ENCODE data around the gene DGCR2. TPM values are rescaled to one million over a fixed set of nuclear protein-coding genes. Genes with fewer than 3 reads are reported as not detected.
"Not testable (repeated sequence)": the region's sequence is repeated elsewhere in the genome, so short reads cannot be mapped to it uniquely, and the experiment has no call there.

DGCR2 gene
- total and polyA plus RNA-seq, 2 donors (not counting 1 experiment from before 2014, with no cell fraction given) = 34.3 to 39.5 TPM

GRCh38 chr22:19086417-19086816 lies 35.8 kb downstream of the DGCR2 start:
- TF ChIP-seq CTCF (conservative IDR thresholded peaks at IDR 0.05 in 1 of 2, IDR thresholded peaks at IDR 0.05 in 1 of 2; ENCODE audit: low read depth in 1 of 2, low read length in 2 of 2) = no peak
- TF ChIP-seq EZH2 (IDR thresholded peaks at IDR 0.05; ENCODE audit: low read length, missing control alignments) = no peak

GRCh38 chr22:19085233-19085718 lies 36.9 kb downstream of the DGCR2 start:
- H3K79me2 ChIP-seq (ENCODE audit: control insufficient read depth, insufficient read depth, low read length) = peaks cover 1% of the 10 kb centered on the region
- TF ChIP-seq CTCF (conservative IDR thresholded peaks at IDR 0.05 in 1 of 2, IDR thresholded peaks at IDR 0.05 in 1 of 2; ENCODE audit: low read depth in 1 of 2, low read length in 2 of 2) (peak; percentile 38 to 63), EZH2 (IDR thresholded peaks at IDR 0.05; ENCODE audit: low read length, missing control alignments) (no peak)
- no peak overlapping the region for H3K27ac ChIP-seq (ENCODE audit: insufficient read depth, low read length)
- peaks cover 3% of the 10 kb centered on the region for H4K20me1 ChIP-seq (ENCODE audit: control insufficient read depth, extremely low read depth, insufficient read depth, low read length)
- no peaks in the 10 kb centered on the region for H3K9me3 ChIP-seq (ENCODE audit: control insufficient read depth, insufficient read depth, low read depth, low read length)
- peak; percentile 45 to 51 for DNase-seq (ENCODE audit: low read depth in 2 of 2)
- H2AFZ ChIP-seq (ENCODE audit: low read length) = no peak overlapping the region
- H3K4me2 ChIP-seq (ENCODE audit: extremely low read depth, insufficient read depth, low read length) = no peak overlapping the region
- H3K36me3 ChIP-seq (ENCODE audit: control insufficient read depth, insufficient read depth, low read length) = peaks cover 2% of the 10 kb centered on the region
- no peak overlapping the region for H3K9ac ChIP-seq (ENCODE audit: insufficient read depth, low read length)
- H3K27me3 ChIP-seq (ENCODE audit: control insufficient read depth, insufficient read depth, low read length) = no peaks in the 10 kb centered on the region
- peaks cover 9% of the 10 kb centered on the region for H3K4me1 ChIP-seq (ENCODE audit: control insufficient read depth, extremely low read depth, insufficient read depth, low read length)
- H3K4me3 ChIP-seq (replicated peaks in 1 of 4; ENCODE audit: control extremely low read depth in 1 of 4, insufficient read depth in 1 of 4, low read depth in 3 of 4, low read length in 4 of 4) = no peak overlapping the region

More at GRCh38 chr22:19086417-19086816, 35.8 kb downstream of the DGCR2 start:
- H3K9me3 ChIP-seq (ENCODE audit: control insufficient read depth, insufficient read depth, low read depth, low read length) = no peaks in the 10 kb centered on the region
- H4K20me1 ChIP-seq (ENCODE audit: control insufficient read depth, extremely low read depth, insufficient read depth, low read length) = peaks cover 3% of the 10 kb centered on the region
- no peak overlapping the region for H3K4me2 ChIP-seq (ENCODE audit: extremely low read depth, insufficient read depth, low read length)
- no peak overlapping the region for H2AFZ ChIP-seq (ENCODE audit: low read length)
- no peak for DNase-seq (ENCODE audit: low read depth in 2 of 2)
- no peak overlapping the region for H3K9ac ChIP-seq (ENCODE audit: insufficient read depth, low read length)
- H3K4me1 ChIP-seq (ENCODE audit: control insufficient read depth, extremely low read depth, insufficient read depth, low read length) = peaks cover 9% of the 10 kb centered on the region
- no peak overlapping the region for H3K4me3 ChIP-seq (replicated peaks in 1 of 4; ENCODE audit: control extremely low read depth in 1 of 4, insufficient read depth in 1 of 4, low read depth in 3 of 4, low read length in 4 of 4)
- H3K79me2 ChIP-seq (ENCODE audit: control insufficient read depth, insufficient read depth, low read length) = peaks cover 1% of the 10 kb centered on the region
- no peak overlapping the region for H3K27ac ChIP-seq (ENCODE audit: insufficient read depth, low read length)
- H3K36me3 ChIP-seq (ENCODE audit: control insufficient read depth, insufficient read depth, low read length) = peaks cover 2% of the 10 kb centered on the region
- H3K27me3 ChIP-seq (ENCODE audit: control insufficient read depth, insufficient read depth, low read length) = no peaks in the 10 kb centered on the region

GRCh38 chr22:19084586-19084985 lies 37.6 kb downstream of the DGCR2 start:
- not testable (repeated sequence) for H3K79me2 ChIP-seq (ENCODE audit: control insufficient read depth, insufficient read depth, low read length); H3K27me3 ChIP-seq (ENCODE audit: control insufficient read depth, insufficient read depth, low read length); H3K4me2 ChIP-seq (ENCODE audit: extremely low read depth, insufficient read depth, low read length); H3K4me1 ChIP-seq (ENCODE audit: control insufficient read depth, extremely low read depth, insufficient read depth, low read length); H3K4me3 ChIP-seq (replicated peaks in 1 of 4; ENCODE audit: control extremely low read depth in 1 of 4, insufficient read depth in 1 of 4, low read depth in 3 of 4, low read length in 4 of 4); H3K27ac ChIP-seq (ENCODE audit: insufficient read depth, low read length); H3K9ac ChIP-seq (ENCODE audit: insufficient read depth, low read length); H3K9me3 ChIP-seq (ENCODE audit: control insufficient read depth, insufficient read depth, low read depth, low read length); DNase-seq (ENCODE audit: low read depth in 2 of 2); H2AFZ ChIP-seq (ENCODE audit: low read length); H3K36me3 ChIP-seq (ENCODE audit: control insufficient read depth, insufficient read depth, low read length); H4K20me1 ChIP-seq (ENCODE audit: control insufficient read depth, extremely low read depth, insufficient read depth, low read length)

- H3K79me2 ChIP-seq (ENCODE audit: control insufficient read depth, insufficient read depth, low read length); H4K20me1 ChIP-seq (ENCODE audit: control insufficient read depth, extremely low read depth, insufficient read depth, low read length); DNase-seq (ENCODE audit: low read depth in 2 of 2); H3K4me3 ChIP-seq (replicated peaks in 1 of 4; ENCODE audit: control extremely low read depth in 1 of 4, insufficient read depth in 1 of 4, low read depth in 3 of 4, low read length in 4 of 4); H3K4me1 ChIP-seq (ENCODE audit: control insufficient read depth, extremely low read depth, insufficient read depth, low read length); H3K27ac ChIP-seq (ENCODE audit: insufficient read depth, low read length); H3K9ac ChIP-seq (ENCODE audit: insufficient read depth, low read length); H3K36me3 ChIP-seq (ENCODE audit: control insufficient read depth, insufficient read depth, low read length); H3K27me3 ChIP-seq (ENCODE audit: control insufficient read depth, insufficient read depth, low read length); H3K4me2 ChIP-seq (ENCODE audit: extremely low read depth, insufficient read depth, low read length); H3K9me3 ChIP-seq (ENCODE audit: control insufficient read depth, insufficient read depth, low read depth, low read length); H2AFZ ChIP-seq (ENCODE audit: low read length): not testable (repeated sequence)
Measured at GRCh38 chr22:19084126-19084525, 38.1 kb downstream of the DGCR2 start.
